ENCODE data around the gene GLI3.

DNA sequence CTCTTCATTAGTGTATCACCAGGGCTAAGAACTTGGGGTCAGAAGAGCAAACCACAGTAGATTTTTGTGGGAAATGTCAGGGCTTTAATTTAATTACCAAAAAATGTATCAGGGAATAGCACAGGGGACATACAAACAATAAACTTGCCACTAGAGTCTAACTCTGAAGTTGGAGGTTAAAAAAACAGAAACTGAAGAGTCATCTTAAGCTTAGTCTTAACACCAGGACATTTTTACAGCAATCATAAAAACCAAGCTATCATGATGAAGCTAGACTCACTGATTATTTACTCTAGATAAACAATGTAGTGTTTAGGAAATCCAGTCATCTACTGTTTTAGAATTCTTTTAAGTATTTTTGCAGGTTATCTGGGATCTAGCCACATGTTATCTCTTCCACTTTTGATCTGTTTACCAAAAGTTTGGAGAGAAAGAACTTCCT lies 48.4 kb upstream of the GLI3 start:
- TF ChIP-seq, protein P1, sequence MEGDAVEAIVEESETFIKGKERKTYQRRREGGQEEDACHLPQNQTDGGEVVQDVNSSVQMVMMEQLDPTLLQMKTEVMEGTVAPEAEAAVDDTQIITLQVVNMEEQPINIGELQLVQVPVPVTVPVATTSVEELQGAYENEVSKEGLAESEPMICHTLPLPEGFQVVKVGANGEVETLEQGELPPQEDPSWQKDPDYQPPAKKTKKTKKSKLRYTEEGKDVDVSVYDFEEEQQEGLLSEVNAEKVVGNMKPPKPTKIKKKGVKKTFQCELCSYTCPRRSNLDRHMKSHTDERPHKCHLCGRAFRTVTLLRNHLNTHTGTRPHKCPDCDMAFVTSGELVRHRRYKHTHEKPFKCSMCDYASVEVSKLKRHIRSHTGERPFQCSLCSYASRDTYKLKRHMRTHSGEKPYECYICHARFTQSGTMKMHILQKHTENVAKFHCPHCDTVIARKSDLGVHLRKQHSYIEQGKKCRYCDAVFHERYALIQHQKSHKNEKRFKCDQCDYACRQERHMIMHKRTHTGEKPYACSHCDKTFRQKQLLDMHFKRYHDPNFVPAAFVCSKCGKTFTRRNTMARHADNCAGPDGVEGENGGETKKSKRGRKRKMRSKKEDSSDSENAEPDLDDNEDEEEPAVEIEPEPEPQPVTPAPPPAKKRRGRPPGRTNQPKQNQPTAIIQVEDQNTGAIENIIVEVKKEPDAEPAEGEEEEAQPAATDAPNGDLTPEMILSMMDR (IDR thresholded peaks at IDR 0.05): no peak
- TF ChIP-seq POLR2A (IDR thresholded peaks at IDR 0.05): no peak
